GM18511 (cell line): ENCODE results near the gene ANO5.
A peak's percentile ranks its signal among the peaks of the same experiment; 100 is the strongest.
"Not testable (repeated sequence)": the region's sequence is repeated elsewhere in the genome, so short reads cannot be mapped to it uniquely, and the experiment has no call there.

ENCODE experiments used
- ATAC-seq: cut with Tn5 transposase; IDR thresholded peaks from one replicate; pipeline ENCODE4 v1.9.1; 2021; ENCODE audit warnings: mild to moderate bottlenecking, moderate library complexity; ENCODE audit not compliant: unreplicated experiment

Gene ANO5

DNA sequence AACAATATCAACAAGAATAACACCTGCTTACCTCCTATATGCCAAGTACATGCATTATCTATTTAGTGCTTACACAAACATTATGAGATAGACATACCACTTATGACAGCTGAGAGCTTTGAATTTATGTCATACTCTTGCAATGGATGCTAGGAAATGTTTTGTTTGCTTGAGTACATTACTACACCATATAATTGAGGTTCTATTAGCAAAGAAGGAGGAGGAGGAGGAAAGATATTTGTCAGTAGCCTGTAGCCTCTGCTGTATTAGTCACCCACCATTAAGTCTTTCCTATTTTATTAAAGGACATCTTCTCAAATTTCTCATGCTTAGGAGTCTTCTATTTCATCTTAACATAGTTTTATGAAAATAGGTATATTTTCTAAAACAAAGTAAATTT is 6.4 kb downstream of the ANO5 start:
- no peak for ATAC-seq

DNA sequence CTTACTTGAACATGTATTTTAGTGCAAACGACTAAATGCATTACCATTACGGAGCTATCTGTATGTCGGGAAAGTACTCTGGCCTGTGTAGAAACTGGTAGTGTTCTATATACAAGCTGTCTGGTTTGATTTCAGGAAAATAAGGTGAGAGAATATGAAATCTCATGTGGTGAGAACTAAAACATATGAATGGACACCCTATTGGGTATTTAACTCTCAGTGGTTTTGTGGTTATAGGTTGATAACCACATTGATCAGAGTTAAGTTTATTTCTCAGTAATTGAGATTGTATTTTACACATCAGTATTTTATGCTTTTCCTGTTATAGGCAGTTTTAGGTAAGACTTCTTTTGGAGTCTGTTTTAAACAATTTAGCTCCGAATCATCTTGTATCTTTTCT is 10.4 kb downstream of the ANO5 start:
- peak; percentile 93 for ATAC-seq

DNA sequence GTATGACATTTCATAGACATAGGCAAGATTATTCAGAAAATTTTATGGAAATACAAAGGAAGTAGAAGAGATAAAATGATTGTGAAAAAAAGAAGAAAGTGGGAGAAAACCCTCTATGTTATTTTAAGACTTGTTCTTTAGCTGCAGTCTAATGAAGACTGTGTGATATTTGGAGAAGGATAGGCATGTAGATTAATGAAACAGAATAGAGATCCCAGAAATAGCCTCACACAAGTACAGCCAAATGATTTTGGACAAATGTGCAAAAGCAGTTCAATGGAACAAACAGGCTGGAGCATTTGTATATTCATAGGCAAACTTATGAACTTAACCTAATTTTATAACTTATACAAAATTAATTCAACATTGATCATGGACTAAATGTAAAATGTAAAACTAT is 14.3 kb downstream of the ANO5 start:
- ATAC-seq = no peak

DNA sequence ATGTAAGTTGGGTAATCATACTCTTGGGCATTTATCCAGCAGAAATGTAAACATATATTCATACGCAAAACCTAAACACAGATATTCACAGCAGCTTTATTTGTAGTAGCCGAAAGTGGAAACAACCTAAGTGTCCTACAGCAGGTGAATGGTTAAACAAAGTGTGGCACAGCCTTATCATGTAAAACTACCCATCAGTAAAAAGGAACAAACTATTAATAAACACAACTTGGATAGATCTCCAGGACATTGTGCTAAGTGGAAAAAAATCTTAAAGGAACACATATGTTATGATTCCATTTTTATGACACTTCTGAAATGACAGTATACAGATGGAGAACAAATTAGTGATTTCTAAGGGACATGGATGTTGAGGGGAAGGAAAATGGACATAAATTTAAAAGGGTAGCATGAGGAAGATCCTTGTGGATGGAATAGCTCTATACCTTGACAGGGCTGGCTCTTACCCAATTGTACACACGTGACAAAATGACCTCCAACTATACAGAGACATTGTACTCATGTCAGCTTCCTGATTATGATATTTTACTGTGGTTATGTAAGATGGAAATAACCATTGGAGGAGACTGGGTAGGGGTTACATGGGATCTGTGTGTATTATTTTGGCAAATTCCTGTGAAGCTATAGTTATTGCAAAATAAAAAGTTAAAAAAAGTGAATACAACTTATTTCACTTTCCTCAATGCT is 15.4 kb downstream of the ANO5 start:
- no peak for ATAC-seq

DNA sequence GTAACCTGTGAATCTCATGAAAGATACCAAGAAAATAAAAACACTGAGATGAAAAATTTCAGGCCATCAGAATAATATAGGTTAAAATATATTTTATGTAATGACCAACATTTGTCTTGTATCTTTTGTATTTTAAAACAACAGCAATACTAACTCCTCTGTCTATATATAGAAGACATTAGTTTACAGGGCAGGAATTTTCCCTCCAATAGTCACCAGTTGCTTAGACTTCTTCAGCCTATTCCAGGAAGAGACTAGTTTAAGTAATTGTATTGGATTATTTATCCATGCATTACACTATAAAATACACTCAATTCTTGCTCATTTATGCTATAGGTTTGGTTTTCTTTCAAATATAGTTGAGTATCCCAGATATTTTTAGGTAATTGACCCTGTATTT is 24.1 kb downstream of the ANO5 start:
- ATAC-seq = no peak

DNA sequence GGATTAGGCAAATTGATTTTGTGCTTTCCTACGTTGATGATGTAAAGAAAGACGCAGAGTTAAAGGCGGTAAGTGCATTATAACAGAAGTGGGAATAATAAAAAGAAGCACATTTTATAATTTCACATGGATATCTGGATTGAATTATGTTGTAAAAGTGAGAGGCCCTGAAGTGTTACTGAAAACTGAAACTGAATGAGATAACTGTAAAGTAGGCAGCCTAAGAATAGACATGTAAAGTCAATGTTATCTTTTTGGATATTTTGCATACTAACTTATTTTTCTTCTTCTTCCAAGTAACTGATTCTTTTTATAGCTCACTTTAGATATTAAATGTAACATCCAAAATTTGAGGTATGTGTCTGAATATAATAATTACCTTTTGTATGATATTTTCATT is 28.3 kb downstream of the ANO5 start:
- peak; percentile 48 for ATAC-seq

DNA sequence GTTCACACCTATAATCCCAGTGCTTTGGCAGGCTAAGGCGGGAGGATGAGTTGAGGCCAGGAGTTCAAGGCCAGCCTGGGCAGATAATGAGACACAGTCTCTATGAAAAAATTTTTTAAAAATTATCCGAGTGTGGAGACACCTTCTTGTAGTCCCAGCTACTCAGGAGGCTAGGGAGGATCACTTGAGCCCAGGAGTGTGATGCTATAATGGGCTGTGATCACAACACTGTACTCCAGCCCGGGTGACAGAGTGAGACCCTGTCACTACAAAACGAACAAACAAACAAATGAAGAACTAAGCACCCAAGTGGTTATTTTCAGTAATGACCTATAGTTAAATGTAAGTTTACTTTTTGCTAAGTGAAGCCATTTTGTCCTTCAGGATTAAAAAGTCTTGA is 32.3 kb downstream of the ANO5 start:
- no peak for ATAC-seq

DNA sequence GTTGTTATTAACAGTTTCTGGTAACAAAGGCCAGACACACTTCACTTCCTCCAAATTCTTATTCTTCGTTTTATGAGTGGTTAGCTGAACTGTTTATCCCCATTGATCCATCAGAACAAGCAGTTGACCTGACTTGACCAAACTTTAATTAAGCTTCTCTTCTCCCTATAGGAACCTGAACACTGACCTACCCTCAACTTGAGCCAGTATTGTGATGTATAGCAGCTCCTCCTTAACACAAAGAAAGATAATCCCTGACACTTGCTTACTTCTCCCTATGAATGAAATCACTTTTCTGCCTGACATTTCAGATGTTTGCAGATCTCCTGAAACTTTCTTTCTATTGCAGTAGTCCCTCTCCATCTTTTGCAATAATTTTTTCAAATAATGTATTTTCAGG is 41.9 kb downstream of the ANO5 start:
- ATAC-seq = no peak

DNA sequence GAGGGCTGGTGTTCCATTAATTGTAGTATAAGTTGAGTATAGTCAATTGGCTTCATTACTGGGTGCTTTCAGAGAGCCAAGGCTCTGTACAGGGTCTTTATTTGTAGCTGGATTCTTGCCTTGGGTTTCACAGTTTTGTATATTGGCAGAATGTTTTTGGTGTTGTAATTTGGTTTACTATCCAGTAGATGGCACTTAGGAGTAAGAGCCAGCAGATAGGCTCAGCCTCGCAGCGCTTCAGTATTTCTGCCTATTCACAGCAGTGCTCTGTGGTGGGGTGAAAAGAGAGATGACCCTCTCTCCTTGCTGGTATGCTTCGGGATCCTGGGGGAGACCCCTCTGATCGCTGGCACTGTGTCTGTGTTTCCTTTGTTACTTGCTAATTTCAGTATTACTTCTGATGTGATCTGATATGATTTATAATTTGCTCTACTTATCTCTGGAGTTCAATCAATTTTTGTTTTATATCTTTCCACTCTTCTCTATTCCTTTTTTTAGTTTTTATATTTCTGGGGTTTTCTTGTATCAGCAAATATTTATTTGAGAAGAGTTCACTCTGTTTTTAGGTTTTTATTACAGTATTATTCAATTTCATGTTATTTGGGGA is 52.2 kb downstream of the ANO5 start:
- peak; percentile 97 for ATAC-seq

DNA sequence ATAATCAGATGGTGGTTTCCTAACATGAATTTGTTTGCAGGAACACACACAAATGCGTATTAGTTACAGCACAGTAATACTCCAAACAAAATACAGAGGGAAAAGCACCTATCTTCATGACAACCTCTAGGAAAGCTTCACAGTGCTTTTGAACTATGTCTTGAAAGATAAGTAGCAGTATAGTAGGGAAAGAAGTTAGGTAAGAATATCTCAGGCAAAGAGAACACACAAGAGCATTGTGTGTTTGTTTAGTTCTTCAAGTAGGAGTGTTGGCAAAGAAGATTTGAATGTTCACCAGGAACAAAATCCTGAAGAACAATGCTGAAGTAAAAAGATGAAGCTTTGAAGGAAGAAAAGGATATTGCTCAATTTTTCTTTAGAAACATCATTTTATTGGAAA is 54.1 kb downstream of the ANO5 start:
- ATAC-seq = no peak

DNA sequence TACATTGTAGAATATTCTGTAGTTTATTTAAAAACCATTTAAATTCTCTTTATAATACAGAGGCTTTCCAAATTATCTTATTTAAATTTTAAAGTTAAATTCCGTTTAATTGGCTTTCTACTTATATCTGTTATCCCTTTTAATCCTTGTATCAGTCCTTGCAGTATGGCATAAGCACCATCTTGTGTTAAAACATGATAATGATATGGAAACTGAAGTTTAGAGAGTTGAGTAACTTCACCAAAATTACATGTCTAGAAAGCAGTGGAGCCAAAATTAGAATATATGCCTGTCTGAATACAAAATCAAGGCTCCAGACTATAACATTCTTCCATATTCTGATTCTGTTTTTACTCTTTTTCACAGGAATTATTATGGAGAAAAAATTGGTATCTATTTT is 57.0 kb downstream of the ANO5 start:
- no peak for ATAC-seq

DNA sequence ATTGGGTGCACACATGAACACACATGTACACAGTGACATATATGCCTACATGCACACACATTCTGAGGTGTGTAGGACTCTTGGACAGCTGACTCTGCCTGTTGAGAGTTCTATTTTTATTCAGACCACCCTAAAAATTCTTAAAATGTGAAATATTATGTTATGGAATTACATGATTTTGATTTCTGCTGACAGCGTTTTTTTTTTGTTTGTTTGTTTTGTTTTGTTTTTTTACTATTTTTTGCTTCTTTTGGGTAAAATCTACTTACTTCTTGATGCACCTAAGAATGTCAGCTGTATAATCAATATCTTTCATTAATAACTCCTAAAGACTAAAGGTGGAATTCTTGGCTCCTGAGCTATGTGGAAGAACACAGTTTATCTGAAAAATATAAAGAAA is 64.0 kb downstream of the ANO5 start:
- ATAC-seq = no peak

DNA sequence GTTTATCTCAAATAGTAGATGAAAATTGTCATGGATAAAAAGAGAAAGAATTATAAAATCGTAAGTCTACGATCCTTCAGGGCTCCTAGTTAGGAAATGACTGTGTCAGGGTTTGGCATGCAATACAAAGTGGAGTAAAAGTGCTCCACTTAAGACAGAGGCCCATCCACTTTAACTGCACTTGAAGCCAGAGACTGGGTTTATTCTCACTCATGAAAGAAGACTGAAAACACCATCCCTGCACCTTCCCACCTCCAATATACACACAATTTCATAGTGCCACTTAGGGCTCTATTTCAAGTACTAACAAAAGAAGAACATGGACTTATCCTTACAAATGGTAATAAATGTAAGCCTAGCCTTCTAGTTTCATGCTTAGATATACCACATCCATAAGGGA is 70.7 kb downstream of the ANO5 start:
- ATAC-seq = no peak

DNA sequence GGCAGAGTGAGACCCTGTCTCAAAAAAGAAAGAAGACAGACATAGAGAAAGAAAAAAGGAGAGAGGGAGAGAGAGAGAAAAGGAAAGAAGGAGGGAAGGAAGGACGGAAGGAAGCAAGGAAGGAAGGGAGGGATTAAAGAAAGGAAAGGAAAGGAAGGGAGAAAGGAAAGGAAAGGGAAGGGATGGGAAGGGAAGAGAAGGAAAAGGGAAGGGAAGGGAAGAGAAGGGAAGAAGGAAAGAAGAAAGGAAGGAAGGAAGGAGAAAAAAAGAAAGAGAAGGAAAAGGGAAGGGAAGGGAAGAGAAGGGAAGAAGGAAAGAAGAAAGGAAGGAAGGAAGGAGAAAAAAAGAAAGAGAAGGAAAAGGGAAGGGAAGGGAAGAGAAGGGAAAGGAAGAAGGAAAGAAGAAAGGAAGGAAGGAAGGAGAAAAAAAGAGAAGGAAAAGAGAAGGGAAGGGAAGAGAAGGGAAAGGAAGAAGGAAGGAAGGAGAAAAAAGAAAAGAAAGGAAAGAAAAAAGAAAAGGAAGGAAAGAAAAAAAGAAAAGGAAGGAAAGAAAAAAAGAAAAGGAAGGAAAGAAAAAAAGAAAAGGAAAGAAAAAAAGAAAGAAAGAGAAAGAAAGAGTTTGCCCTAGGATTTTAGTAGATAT is 76.2 kb downstream of the ANO5 start:
- ATAC-seq = not testable (repeated sequence)

DNA sequence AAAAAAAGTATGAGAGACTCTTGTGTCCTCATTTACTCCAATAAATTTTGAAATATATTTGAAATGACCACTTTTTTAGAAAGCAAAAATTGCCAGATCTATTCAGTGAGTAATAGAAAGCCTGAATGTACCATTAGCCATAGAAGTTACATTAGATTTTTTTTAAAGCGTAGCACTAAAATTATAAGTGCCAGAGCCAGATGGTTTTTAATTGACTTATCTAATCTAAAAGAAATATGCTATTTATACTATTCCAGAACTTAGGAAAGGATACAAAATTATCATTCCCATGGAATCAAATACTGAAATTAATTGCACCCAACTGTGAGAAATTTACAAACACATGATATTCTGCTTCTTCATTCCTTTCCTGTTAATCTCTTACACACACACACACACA is 80.9 kb downstream of the ANO5 start:
- ATAC-seq = no peak

DNA sequence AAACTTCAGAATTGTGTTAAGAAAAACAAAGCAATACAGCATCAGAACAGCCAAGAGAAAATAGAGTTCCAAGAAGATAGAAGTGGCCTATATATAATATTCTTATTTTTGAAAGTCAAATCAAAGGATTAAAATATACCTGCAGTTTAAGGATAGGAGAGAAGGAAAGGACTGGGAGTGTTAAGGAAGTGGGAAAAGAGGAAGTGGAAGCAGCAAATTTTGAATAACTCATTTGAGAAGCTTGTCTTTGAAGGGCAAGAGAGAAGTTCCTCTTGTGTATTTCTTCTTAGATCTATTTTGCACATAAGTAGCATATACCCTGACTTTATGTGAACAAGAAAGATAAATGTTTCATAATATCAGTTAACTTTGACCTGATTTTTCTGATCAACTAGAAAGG is 82.7 kb downstream of the ANO5 start:
- no peak for ATAC-seq

DNA sequence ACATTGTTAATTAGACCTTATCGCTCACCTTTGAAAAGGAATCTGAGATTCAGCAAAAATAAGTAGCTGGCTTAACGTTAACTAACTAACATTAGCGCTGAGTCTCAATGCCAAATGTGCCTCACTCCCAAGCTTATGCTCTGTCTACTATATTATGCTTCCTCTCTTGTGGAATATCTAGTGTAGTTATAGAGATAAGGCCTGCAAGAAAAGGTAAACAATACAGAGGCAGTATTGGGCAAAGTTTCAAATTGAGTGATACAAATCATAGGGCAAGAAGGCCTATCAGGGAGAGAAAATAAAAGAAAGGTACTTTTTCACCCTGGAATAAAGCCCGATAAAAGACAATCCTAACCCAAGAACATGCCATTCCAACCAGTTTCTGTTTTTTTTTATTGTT is 83.7 kb downstream of the ANO5 start:
- ATAC-seq = no peak

DNA sequence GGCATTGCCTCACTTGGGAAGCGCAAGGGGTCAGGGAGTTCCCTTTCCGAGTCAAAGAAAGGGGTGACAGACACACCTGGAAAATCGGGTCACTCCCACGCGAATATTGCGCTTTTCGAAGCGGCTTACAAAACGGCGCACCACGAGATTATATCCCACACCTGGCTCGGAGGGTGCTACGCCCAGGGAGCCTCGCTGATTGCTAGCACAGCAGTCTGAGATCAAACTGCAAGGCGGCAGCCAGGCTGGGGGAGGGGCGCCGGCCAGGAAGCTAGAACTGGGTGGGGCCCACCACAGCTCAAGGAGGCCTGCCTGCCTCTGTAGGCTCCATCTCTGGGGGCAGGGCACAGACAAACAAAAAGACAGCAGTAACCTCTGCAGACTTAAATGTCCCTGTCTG is 92.1 kb downstream of the ANO5 start:
- ATAC-seq = not testable (repeated sequence)

DNA sequence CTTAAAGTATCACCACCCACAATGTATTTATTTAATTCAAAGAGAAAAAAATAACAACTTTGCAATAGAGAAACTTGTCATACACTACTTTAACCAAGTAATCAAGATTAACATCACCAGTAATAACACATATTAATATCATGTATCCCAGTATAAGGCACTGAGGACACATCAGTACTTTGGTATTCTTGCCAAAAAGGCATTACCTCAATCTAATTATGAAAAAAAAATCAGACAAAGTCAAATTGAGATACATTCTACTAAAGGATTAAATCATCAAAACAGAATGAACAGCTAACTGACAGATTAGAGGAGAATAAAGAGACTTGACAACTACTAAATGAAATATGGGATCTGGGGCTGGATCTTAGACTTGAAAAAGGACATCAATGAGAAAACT is 109.5 kb downstream of the ANO5 start:
- no peak for ATAC-seq

DNA sequence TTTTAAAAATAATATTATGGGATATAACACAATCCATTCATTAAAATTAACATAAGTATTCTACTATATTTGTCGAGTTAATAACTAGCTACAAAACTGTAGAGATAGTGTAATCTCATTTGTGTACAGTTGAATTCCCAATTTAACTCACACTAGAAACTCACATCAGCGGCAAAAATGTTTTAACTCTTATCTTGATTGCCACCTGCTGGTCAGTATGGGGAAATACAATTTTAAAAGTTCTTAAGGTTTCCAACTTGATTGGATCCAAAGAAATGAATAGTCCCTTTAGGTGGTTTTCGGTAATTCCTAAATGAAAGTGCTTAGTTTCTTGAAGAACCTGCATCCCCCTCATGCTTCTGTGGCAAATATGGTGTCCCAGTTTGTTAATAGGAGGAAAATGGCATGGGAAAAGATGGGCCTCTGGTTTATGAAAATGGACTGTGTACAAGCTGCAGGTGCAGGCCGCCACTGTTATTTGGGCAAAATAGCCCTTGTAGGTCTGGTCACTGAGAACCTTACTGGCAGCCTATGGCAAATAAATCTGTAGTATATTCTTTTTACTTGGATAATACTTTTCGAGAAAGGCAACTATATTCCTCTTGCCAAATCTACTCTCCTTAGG is 111.6 kb downstream of the ANO5 start:
- ATAC-seq = peak; percentile 52

DNA sequence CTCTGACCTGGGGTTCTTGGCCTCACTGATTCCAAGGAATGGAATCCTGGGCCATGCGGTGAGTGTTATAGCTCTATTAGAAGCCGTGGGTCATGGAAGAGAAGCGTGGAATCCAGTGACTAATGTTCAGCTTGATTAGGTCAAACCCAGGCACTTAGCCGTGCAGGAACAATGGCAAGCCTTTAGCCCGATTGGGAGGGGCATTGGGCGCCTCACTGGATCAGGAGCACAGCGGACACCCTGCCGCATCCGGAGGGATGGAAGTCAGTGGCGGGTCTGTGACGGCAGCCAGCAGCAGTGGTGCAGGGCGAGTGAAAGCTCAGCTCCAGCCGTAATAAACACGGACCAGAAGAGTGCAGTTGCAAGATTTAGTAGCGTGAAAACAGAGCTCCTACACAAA is 124.8 kb downstream of the ANO5 start:
- no peak for ATAC-seq

DNA sequence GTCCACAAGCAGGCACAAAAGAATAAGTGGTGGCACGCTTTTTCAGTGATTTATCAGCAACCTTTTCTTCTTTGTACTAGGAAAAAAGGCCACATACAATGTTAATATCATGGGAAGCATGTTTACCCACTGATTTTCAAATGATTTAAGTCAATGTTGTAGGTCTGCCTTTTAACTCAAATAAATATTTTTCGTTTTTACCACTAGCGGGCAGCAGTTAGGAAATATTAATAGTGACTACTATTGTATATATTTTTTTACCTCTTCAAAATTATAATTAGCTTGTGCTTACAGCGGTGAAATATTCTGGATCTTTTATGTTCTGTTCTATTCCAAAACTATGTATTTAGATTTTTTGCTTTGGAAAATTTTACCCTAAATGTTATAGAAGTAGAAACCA is 138.9 kb downstream of the ANO5 start:
- ATAC-seq = no peak
